Gastrocnemius medialis (tissue), 4 donors: ENCODE measurements around the gene METTL16.

ENCODE experiments used
- CTCF ChIP-seq, 5 experiments: fragments of 450-650 bp in 3 of 5; fragments of 200-600 bp in 2 of 5; sonication (generic) in 2 of 5; IDR thresholded peaks in 4 of 5; conservative IDR thresholded peaks in 1 of 5; 1 replicate in 4 of 5; 2 replicates in 1 of 5; pipeline ENCODE4 v1.5.1; 2016 to 2019; ENCODE audit warnings: antibody characterized with exemption in 5 of 5, mild to moderate bottlenecking in 3 of 5, moderate library complexity in 3 of 5
- POLR2A ChIP-seq, 2 donors: fragments of 450-650 bp; IDR thresholded peaks; one replicate each; pipeline ENCODE4 v1.6.1; 2017; ENCODE audit warnings: antibody characterized with exemption in 2 of 2, mild to moderate bottlenecking in 2 of 2, moderate library complexity in 2 of 2

- TF ChIP-seq CTCF (IDR thresholded peaks at IDR 0.05 in 4 of 5, conservative IDR thresholded peaks at IDR 0.05 in 1 of 5) (no peak), POLR2A (IDR thresholded peaks at IDR 0.05) (no peak)
These were observed 139.0 kb downstream of the METTL16 start for GRCh38 chr17:2372681-2373080.
